ENCODE measurements around the gene IQCM.

- TF ChIP-seq POLR2AphosphoS5 (IDR thresholded peaks at IDR 0.05; ENCODE audit: low read depth) (no peak), CTCF (IDR thresholded peaks at IDR 0.05; ENCODE audit: insufficient read depth, low read length) (no peak), GABPA (IDR thresholded peaks at IDR 0.05; ENCODE audit: low read depth) (no peak)
These were observed 29.8 kb downstream of the IQCM start for GRCh38 chr4:149785696-149786431.

All from HL-60 (cell line).